ENCODE measurements around the gene DDX11. TPM values are rescaled to one million over a fixed set of nuclear protein-coding genes. Genes with fewer than 3 reads are reported as not detected.
"Not testable (repeated sequence)": the region's sequence is repeated elsewhere in the genome, so short reads cannot be mapped to it uniquely, and the experiment has no call there.

The DDX11 gene
- total and polyA plus RNA-seq, 5 donors, result 5.4 to 16.5 (median 7.8) TPM

GRCh38 chr12:31110263-31110662 lies 36.6 kb downstream of the DDX11 start:
- WGBS, result 63% methylated on average over 5 of the region's 5 CpGs
- intact Hi-C loops (cut with DNase I), result loop anchor here in 1 of 4 donors (10.0 kb wide), 1 partner anchor 125 kb away; no protein-coding TSS in a partner anchor
- not testable (repeated sequence) for H3K27ac ChIP-seq (ENCODE audit: low read length); DNase-seq; H3K9me3 ChIP-seq (ENCODE audit: control insufficient read depth, low read length); H3K27me3 ChIP-seq (ENCODE audit: control insufficient read depth, insufficient read depth); ATAC-seq; H3K4me3 ChIP-seq (ENCODE audit: low read length); H3K4me1 ChIP-seq (ENCODE audit: control insufficient read depth, insufficient read depth, low read length)

- DNase-seq; ATAC-seq; H3K27ac ChIP-seq (ENCODE audit: low read length); H3K9me3 ChIP-seq (ENCODE audit: control insufficient read depth, low read length); H3K4me3 ChIP-seq (ENCODE audit: low read length); H3K27me3 ChIP-seq (ENCODE audit: control insufficient read depth, insufficient read depth); H3K4me1 ChIP-seq (ENCODE audit: control insufficient read depth, insufficient read depth, low read length): not testable (repeated sequence)
- intact Hi-C loops (cut with DNase I), result loop anchor here in 1 of 4 donors (10.0 kb wide), 1 partner anchor 120 kb away; no protein-coding TSS in a partner anchor
- WGBS, result 96% methylated on average over 3 of the region's 3 CpGs
Measured at GRCh38 chr12:31115092-31115601, 41.5 kb downstream of the DDX11 start.

GRCh38 chr12:31116846-31117202 lies 43.2 kb downstream of the DDX11 start:
- not testable (repeated sequence) for H3K27ac ChIP-seq (ENCODE audit: low read length); H3K9me3 ChIP-seq (ENCODE audit: control insufficient read depth, low read length); H3K27me3 ChIP-seq (ENCODE audit: control insufficient read depth, insufficient read depth); H3K4me3 ChIP-seq (ENCODE audit: low read length); H3K4me1 ChIP-seq (ENCODE audit: control insufficient read depth, insufficient read depth, low read length); ATAC-seq; DNase-seq
- intact Hi-C loops (cut with DNase I), result loop anchor here in 1 of 4 donors (10.0 kb wide), 1 partner anchor 118 kb away; no protein-coding TSS in a partner anchor
- 29% methylated on average over 7 of the region's 7 CpGs for WGBS

- H3K9me3 ChIP-seq (ENCODE audit: control insufficient read depth, low read length), result no peaks in the 10 kb centered on the region
- no peaks in the 10 kb centered on the region for H3K27me3 ChIP-seq (ENCODE audit: control insufficient read depth, insufficient read depth)
- no peak overlapping the region for H3K27ac ChIP-seq (ENCODE audit: low read length)
- no peaks in the 10 kb centered on the region for H3K4me1 ChIP-seq (ENCODE audit: control insufficient read depth, insufficient read depth, low read length)
- peak; percentile 77 to 78 for ATAC-seq
- intact Hi-C loops (cut with DNase I), result loop anchor here in 1 of 4 donors (10.0 kb wide), 1 partner anchor 117 kb away; no protein-coding TSS in a partner anchor
- DNase-seq, result peak; percentile 50 to 70 (median 70)
- 5% methylated on average over 45 of the region's 45 CpGs for WGBS
- peak overlapping the region; percentile 35 for H3K4me3 ChIP-seq (ENCODE audit: low read length)
Measured at GRCh38 chr12:31117203-31118011, 43.7 kb downstream of the DDX11 start.

GRCh38 chr12:31118347-31119191 lies 44.9 kb downstream of the DDX11 start:
- no peaks in the 10 kb centered on the region for H3K9me3 ChIP-seq (ENCODE audit: control insufficient read depth, low read length)
- WGBS, result 23% methylated on average over 44 of the region's 44 CpGs
- H3K4me1 ChIP-seq (ENCODE audit: control insufficient read depth, insufficient read depth, low read length), result no peaks in the 10 kb centered on the region
- H3K27me3 ChIP-seq (ENCODE audit: control insufficient read depth, insufficient read depth), result no peaks in the 10 kb centered on the region
- DNase-seq (peak; percentile 31 to 59 (median 58)), ATAC-seq (peak; percentile 76 to 79)
- H3K4me3 ChIP-seq (ENCODE audit: low read length), result peak overlapping the region; percentile 38
- intact Hi-C loops (cut with DNase I), result loop anchor here in 1 of 4 donors (10.0 kb wide), 1 partner anchor 116 kb away; no protein-coding TSS in a partner anchor
- no peak overlapping the region for H3K27ac ChIP-seq (ENCODE audit: low read length)

GRCh38 chr12:31119192-31119802 lies 45.6 kb downstream of the DDX11 start:
- intact Hi-C loops (cut with DNase I), result loop anchor here in 1 of 4 donors (10.0 kb wide), 1 partner anchor 116 kb away; no protein-coding TSS in a partner anchor
- ATAC-seq, result peak in 1 of 2 donors; percentile 25

GRCh38 chr12:31119803-31120211 lies 46.1 kb downstream of the DDX11 start:
- ATAC-seq (peak in 1 of 2 donors; percentile 27), DNase-seq (peak in 1 of 3 donors; percentile 61)
- Histone ChIP-seq H3K27ac (ENCODE audit: low read length) (no peak overlapping the region), H3K4me1 (ENCODE audit: control insufficient read depth, insufficient read depth, low read length) (no peaks in the 10 kb centered on the region), H3K4me3 (ENCODE audit: low read length) (no peak overlapping the region), H3K27me3 (ENCODE audit: control insufficient read depth, insufficient read depth) (no peaks in the 10 kb centered on the region), H3K9me3 (ENCODE audit: control insufficient read depth, low read length) (no peaks in the 10 kb centered on the region)
- intact Hi-C loops (cut with DNase I), result loop anchor here in 1 of 4 donors (10.0 kb wide), 1 partner anchor 115 kb away; no protein-coding TSS in a partner anchor
- 57% methylated on average over 24 of the region's 24 CpGs for WGBS

More at GRCh38 chr12:31119192-31119802, 45.6 kb downstream of the DDX11 start:
- Histone ChIP-seq H3K9me3 (ENCODE audit: control insufficient read depth, low read length) (no peaks in the 10 kb centered on the region), H3K27ac (ENCODE audit: low read length) (no peak overlapping the region), H3K4me3 (ENCODE audit: low read length) (peak overlapping the region; percentile 29), H3K4me1 (ENCODE audit: control insufficient read depth, insufficient read depth, low read length) (no peaks in the 10 kb centered on the region), H3K27me3 (ENCODE audit: control insufficient read depth, insufficient read depth) (no peaks in the 10 kb centered on the region)
- WGBS, result 34% methylated on average over 34 of the region's 34 CpGs
- DNase-seq, result peak in 2 of 3 donors; percentile 28 to 57

- H3K27ac ChIP-seq (ENCODE audit: low read length), result no peak overlapping the region
- intact Hi-C loops (cut with DNase I), result no loop called here
- no peaks in the 10 kb centered on the region for H3K27me3 ChIP-seq (ENCODE audit: control insufficient read depth, insufficient read depth)
- DNase-seq (peak in 1 of 3 donors; percentile 40), ATAC-seq (no peak)
- H3K4me1 ChIP-seq (ENCODE audit: control insufficient read depth, insufficient read depth, low read length), result no peaks in the 10 kb centered on the region
- H3K4me3 ChIP-seq (ENCODE audit: low read length), result no peak overlapping the region
- WGBS, result 44% methylated on average over 26 of the region's 26 CpGs
- no peaks in the 10 kb centered on the region for H3K9me3 ChIP-seq (ENCODE audit: control insufficient read depth, low read length)
Measured at GRCh38 chr12:31120392-31121008, 46.8 kb downstream of the DDX11 start.

GRCh38 chr12:31121022-31121728 lies 47.5 kb downstream of the DDX11 start:
- H3K27me3 ChIP-seq (ENCODE audit: control insufficient read depth, insufficient read depth); H3K4me3 ChIP-seq (ENCODE audit: low read length); intact Hi-C loops (cut with DNase I); ATAC-seq; H3K4me1 ChIP-seq (ENCODE audit: control insufficient read depth, insufficient read depth, low read length); H3K27ac ChIP-seq (ENCODE audit: low read length); H3K9me3 ChIP-seq (ENCODE audit: control insufficient read depth, low read length): not testable (repeated sequence)
- WGBS, result 38% methylated on average over 19 of the region's 19 CpGs
- peak in 1 of 3 donors; percentile 30 for DNase-seq

Data from right cardiac atrium (tissue), 5 donors.